GM10266 (cell line): ENCODE data around the gene STK32B.

ENCODE experiments used
- DNase-seq: peaks from one replicate; pipeline ENCODE4 v3.0.0; 2012; ENCODE audit errors: extremely low spot score
- CTCF ChIP-seq: IDR thresholded peaks from 2 replicates; pipeline ENCODE4 v1.5.1; 2012; ENCODE audit warnings: mild to moderate bottlenecking, low read depth; ENCODE audit not compliant: control insufficient read depth, insufficient read depth; ENCODE audit errors: missing control alignments

STK32B gene

GRCh38 chr4:5532100-5532499 lies 480.8 kb downstream of the STK32B start:
- DNase-seq, result no peak
- TF ChIP-seq CTCF, result no peak

DNA sequence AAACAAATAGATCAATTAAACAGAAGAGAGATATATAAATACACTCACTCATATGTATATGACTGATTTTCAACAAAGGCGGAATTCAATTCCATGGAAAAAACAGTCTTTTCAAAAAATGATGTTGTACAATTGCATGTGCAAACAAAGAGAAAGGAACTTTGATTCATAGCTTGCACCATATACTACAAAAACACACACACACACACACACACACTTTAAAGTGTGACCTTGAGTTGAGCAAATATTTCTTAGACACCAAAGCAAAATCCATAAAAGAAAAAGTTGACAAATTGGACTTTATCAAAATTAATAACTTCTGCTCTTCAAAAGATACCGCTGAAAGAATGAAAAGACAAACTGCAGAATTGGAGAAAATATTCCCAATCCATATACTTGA lies 488.3 kb downstream of the STK32B start:
- DNase-seq, result no peak
- TF ChIP-seq CTCF, result no peak

DNA sequence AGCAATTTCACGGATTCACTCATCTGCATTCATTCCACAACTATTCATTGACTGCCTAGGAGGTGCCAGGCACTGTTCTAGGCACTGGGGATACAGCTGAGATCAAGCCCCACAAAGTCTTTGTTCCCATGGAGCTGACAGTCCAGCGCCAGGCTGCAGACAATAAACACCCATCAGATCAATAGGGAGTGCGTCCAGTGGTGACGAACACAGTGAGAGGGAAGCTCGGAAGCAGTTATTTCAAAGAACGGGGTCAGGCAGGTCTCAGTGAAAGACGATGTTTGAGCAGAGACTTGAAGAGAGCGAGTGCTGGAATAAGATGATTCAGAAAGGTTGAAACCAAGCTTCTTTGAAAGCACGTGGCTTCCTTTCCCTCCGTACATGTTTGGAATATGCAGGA lies 489.9 kb downstream of the STK32B start:
- no peak for DNase-seq
- TF ChIP-seq CTCF, result no peak

DNA sequence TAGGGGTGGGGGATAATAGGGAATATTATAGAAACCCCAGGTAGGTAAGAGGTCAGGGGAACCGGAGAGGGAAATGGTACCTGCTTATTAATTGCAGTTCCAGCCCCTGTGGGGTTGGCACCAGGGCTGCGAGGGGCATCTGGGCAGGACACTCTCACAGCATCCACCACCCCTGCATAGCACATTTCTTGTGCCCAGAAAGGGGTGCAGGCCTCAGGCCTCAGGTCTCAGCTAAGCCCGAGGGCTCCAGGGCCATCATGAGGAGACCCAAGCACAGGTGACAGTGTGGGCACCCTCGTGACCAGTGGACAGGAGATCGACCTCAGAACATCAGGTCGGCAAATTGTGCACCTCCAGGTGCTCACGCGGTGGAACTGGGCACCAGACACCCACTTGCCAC lies 492.4 kb downstream of the STK32B start:
- no peak for DNase-seq

GRCh38 chr4:5544762-5545161 lies 493.5 kb downstream of the STK32B start:
- no peak for TF ChIP-seq CTCF
- DNase-seq, result no peak

More for the DNA sequence above, 492.4 kb downstream of the STK32B start:
- TF ChIP-seq CTCF, result no peak

- TF ChIP-seq CTCF, result no peak
Observed at GRCh38 chr4:5545271-5545670, 494.0 kb downstream of the STK32B start.

GRCh38 chr4:5547651-5548249 lies 496.5 kb downstream of the STK32B start:
- TF ChIP-seq CTCF, result no peak
- DNase-seq, result no peak

More at GRCh38 chr4:5545271-5545670, 494.0 kb downstream of the STK32B start:
- DNase-seq, result no peak
